GM19328 (cell line): ENCODE results near the gene AHCY.
"Not testable (repeated sequence)": the region's sequence is repeated elsewhere in the genome, so short reads cannot be mapped to it uniquely, and the experiment has no call there.

Experiments
- ATAC-seq: cut with Tn5 transposase; IDR thresholded peaks from one replicate; pipeline ENCODE4 v1.9.1; 2021; ENCODE audit warnings: mild to moderate bottlenecking, moderate library complexity; ENCODE audit not compliant: unreplicated experiment

AHCY gene

DNA sequence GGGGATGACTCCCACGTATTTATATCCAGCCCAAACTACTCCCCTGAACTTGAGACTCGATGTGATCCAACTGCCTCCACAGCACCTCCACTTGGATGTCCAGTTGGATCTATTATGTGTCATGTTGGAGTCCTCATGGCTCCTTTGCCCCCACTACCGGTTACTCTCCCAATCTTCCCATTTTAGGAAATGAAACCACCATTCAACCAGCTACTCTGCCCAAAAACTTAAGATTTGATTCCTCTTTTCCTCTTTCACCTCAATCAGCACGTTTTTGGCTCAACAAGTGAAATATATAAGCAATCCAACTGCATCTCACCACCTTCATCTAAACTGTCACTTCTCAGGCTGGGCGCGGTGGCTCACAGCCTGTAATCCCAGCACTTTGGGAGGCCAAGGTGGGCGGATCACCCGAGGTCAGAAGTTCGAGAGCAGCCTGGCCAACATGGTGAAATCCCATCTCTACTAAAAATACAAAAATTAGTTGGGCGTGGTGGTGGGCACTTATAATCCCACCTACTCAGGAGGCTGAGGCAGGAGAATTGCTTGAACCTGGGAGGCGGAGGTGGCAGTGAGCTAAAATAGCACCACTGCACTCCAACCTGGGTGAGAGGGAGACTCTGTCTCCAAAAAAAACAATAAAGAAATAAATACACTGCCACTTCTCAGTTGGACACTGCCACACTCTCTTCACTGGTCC, 3.4 kb downstream of the AHCY start:
- no peak for ATAC-seq

DNA sequence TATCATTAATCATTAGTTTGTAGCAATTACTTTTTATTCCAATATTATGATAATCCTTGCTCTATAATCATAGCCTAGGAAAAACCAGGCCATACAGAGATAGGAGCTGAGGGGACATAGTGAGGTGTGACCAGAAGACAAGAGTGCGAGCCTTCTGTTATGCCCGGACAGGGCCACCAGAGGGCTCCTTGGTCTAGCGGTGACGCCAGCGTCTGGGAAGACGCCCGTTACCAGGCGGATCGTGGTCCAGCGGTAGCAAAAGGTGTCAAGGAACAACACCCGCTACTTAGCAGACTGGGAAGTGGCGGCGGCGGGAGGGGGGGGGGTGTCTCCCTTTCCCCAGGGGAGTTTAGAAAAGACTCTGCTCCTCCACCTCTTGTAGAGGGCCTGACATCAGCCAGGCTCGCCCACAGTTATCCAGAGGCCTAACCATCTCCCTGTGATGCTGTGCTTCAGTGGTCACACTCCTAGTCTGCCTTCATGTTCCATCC, 4.8 kb downstream of the AHCY start:
- not testable (repeated sequence) for ATAC-seq

GRCh38 chr20:34296468-34296867, 6.7 kb downstream of the AHCY start:
- no peak for ATAC-seq

GRCh38 chr20:34295284-34295683, 7.9 kb downstream of the AHCY start:
- ATAC-seq: no peak

DNA sequence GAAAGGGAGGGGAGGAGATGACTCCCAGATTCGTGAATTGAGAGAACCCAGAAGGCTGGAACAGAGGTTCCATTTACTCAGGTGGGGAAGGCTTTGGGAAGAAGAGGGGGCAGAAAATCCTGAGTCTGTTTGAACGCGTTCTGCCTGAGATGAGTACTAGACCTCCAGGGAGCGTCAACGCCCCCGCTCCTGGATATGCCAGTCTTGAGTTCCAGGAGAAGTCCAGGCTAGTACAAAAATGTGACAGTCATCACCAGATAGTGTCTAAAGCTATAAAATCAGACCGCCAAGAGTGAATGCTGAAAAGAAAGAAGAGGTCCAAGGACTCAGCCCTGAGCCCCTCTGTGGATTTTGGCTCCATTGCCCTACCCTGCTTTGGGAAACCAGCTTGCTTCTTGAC, 8.6 kb downstream of the AHCY start:
- no peak for ATAC-seq

DNA sequence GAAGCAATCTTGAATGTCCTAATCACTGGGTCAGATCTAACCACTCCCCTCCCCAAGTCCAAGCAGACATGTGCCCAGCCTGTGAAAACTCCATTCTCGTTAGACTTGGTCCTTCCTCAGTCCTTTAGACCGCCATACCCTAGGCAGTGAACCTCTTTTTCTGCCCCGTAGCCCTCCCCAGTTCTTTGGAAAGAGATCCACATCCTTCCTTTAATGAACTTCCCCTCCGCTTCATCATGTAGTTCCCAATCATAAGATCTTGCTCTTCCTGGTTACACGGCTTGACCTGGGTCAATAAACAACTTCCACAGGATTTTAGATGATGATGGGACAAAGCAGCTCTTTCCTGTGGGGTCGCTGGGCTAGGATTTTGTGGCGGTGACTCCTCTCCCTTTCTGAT, 9.6 kb downstream of the AHCY start:
- ATAC-seq: no peak

- ATAC-seq: no peak
Measured at GRCh38 chr20:34293119-34293518, 10.0 kb downstream of the AHCY start.

- ATAC-seq: no peak
Measured at GRCh38 chr20:34292496-34292895, 10.7 kb downstream of the AHCY start.

DNA sequence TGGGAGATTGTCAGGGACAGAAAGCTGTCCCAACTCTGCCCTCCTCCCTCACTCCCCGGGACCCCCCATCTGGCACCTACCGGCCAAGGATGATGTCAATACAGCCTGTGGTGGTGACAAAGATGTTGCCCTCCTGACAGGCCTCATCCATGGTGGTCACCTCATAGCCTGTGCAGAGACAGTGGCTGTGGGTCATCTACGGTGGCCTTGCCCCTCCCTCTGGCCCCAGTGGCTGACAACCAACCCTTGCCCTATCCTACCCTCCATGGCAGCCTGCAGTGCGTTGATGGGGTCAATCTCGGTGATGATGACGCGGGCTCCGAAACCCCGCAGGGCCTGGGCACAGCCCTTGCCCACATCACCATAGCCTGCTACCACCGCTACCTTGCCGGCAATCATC, 12.7 kb downstream of the AHCY start:
- no peak for ATAC-seq

DNA sequence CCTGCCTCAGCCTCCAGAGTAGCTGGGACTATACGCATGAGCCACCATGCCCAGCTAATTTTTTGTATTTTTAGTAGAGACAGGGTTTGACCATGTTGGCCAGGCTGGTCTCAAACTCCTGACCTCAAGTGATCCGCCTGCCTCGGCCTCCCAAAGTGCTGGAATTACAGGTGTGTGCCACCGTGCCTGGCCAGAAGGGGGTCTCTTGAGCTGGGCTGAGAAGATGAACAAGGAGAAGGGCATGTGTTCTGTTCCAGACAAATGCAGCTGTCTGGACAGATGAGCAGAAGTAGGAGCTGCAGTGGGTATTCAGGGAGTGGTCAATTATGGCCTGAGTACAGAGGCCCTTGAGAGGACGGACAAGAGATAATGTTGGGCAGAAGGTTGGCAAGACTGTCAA, 15.7 kb downstream of the AHCY start:
- not testable (repeated sequence) for ATAC-seq

DNA sequence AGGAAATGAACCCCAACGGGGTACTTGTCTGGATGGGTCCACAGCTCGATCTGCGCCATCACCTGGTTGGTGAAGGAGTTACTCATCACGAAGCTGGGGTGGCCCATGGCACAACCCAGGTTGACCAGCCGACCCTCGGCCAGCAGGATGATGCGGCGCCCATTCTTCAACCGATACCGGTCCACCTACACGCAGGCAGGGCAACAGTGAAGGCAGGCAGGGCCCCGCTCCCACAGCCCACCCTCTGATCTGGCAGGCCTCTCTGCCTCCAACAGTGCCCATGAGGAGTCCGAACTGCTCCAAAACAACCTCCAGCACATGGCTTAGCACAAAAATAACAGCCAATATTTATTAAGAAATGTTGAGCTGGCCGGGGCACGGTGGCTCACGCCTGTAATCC, 17.7 kb downstream of the AHCY start:
- ATAC-seq: no peak

- no peak for ATAC-seq
Measured at GRCh38 chr20:34283844-34284243, 19.3 kb downstream of the AHCY start.

- ATAC-seq: no peak
Measured at GRCh38 chr20:34282041-34282440, 21.1 kb downstream of the AHCY start.

DNA sequence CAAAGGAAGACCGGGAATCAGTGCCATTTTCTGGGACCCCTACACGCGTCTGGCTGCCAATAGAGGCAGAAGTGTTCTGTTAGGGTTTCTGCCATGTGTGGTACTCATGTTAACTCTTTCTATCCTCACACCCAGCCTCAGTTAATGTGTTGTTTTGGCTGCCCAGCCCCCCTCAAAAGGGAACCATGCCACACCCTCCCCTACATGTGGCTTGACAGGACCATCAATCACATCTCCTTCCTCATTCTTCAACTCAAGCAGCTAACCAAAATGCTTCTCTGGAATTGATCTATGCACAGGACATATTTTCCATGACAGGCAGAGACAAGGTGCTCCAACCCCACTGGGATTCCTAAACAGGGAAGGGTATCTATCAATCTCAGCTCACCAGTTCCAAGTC, 22.0 kb downstream of the AHCY start:
- ATAC-seq: no peak

- no peak for ATAC-seq
Measured at GRCh38 chr20:34274694-34275093, 28.5 kb downstream of the AHCY start.

DNA sequence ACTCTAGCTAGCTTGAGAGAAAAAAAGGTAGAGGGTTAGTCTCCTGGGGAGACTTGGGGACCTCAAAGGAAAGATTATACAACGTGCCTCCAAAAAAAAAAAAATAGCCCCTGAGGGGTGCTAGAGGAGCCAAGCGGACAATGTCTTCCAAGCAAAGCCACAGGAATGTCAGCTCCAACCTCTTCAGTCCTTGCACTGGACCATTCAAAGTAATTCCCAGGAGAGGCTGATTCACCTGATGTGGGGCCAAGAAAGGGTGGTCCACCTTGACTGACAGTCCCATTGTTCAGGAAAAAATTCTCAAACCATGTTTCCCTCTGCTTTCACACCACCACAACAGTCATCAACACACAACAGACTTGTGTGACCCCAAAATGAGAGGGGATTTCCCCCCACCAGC, 31.2 kb downstream of the AHCY start:
- ATAC-seq: no peak

- ATAC-seq: no peak
Measured at GRCh38 chr20:34269996-34270627, 33.0 kb downstream of the AHCY start.

DNA sequence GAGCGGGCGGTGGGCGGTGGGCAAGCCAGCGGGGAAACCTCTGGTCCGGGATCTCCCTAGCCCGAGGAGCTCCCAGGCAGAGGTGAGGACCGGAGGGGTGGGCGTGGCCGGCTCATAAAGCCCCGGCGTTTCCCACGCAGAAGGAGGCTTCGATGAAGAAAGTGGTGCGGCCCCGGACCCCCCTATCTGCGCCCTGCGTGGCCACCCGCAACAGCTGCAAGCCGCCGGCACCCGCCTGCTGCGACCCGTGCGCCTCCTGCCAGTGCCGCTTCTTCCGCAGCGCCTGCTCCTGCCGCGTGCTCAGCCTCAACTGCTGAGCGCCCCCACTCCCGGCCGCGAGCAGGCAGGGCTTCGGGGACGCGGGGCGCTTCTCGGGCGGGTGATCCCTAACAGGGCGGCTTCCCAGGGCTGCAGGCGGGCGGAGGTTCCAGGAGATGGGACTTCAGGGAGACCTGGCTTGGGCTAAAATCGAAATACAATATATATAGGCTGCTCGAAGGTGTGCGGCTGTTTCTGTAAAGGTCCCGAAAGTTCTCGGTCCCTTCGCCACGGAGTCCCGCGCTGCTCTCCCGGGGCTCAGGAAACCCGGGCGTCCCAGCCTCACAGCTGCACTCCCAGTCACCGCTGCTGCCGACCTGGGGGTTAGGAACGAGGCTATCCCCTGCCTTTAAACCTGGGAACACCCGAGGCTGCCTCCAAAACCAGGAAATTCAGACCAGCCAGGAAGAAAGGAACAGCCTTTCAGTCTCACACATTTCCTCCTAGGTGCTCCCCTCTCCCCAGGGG, 34.1 kb downstream of the AHCY start:
- ATAC-seq: no peak

DNA sequence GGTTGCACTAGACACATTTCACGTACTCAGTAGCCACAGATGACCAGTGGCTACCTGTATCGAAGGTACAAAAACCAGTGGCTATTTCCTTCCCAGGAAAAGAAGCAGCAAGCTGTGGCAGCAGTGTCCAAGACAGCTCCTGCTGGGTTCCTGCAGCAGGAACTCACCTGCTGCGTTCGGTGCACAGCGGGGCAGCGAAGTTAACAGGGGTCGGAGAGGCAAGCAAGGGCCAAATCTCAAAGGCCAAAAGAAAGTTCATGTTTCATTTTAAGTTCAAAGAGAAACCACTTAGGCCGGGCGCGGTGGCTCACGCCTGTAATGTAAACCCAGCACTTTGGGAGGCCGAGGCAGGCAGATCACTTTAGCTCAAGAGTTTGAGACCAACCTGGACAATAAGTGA, 35.0 kb downstream of the AHCY start:
- no peak for ATAC-seq

- ATAC-seq: no peak
Measured at GRCh38 chr20:34264141-34264540, 39.0 kb downstream of the AHCY start.

- ATAC-seq: not testable (repeated sequence)
Measured at GRCh38 chr20:34263468-34263867, 39.7 kb downstream of the AHCY start.
